ENCODE measurements around the gene COX7A1. TPM values are rescaled to one million over a fixed set of nuclear protein-coding genes. Genes with fewer than 3 reads are reported as not detected.
A peak's percentile ranks its signal among the peaks of the same experiment; 100 is the strongest.

The COX7A1 gene
- total RNA-seq, 1 experiment from 2014 or later: not detected

DNA sequence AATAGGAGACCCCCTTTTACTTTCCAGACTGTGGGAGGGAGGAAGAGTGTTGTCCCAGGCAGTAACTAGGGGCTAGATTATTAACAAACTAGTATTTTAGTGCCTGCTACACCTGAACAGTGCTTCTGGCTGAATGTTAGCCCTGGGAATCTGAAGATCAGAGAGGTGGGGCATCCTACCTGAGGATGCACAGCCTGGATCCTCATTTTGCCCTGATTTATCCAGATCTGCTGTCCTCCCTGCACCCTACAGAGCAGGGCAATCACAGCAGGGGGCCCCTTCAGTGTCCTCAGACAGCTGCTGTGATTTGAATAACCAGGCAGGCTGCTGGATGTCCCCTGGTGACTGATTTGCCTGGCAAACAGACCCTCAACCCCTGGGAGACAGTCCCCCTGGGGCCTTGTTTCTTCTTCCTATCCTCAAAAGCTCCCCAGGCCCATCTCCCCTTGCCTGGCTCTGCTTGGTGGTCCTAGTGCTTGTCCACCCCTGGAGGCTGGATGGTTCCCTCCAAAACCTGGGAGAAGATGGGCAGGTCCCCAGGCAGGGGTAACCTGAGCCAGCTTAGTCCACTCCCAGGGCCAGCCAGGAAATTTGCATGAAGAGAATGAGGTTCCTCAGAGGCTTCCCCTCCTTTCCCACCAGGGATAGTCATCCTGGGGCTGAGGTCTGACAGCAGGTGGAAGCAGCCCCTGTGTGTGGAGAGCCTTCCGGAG, 41.6 kb downstream of the COX7A1 start, which contains the start of gene OVOL3:
Gene OVOL3, plus strand, starts transcription at position 657 of the 713 bp plus-strand sequence. CDS start 60 bp downstream, outside the sequence.
- Histone ChIP-seq H3K27me3 (ENCODE audit: control insufficient read depth, insufficient read depth, low read length) (no peaks in the 10 kb centered on the region), H3K36me3 (replicated peaks; ENCODE audit: control insufficient read depth, insufficient read depth, low read length) (peaks cover 3% of the 10 kb centered on the region), H3K4me3 (ENCODE audit: insufficient read depth, low read depth, low read length) (no peak within 1 kb of the TSS)
- DNase-seq: peak; percentile 86

DNA sequence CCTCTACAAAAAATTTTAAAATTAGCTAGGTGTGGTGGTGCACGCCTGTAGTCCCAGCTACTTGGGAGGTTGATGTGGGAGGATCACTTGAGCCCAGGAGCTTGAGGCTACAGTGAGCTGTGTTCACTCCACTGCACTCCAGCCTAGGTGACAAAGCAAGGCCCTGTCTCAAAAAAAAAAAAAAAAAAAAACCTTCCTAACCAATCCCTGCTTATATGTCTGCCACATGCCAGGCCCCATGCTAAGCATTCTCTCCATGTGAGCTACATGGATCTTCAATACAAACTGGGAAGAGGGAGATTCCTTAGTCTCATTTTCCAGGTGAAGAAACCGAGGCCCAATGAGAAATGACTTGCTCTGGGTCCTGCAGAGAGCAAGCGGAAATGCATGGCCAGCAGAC, 43.6 kb downstream of the COX7A1 start:
- peaks cover 13% of the 10 kb centered on the region for H3K36me3 ChIP-seq (replicated peaks; ENCODE audit: control insufficient read depth, insufficient read depth, low read length)
- no peak for DNase-seq
- H3K27me3 ChIP-seq (ENCODE audit: control insufficient read depth, insufficient read depth, low read length): no peaks in the 10 kb centered on the region
- H3K4me3 ChIP-seq (ENCODE audit: insufficient read depth, low read depth, low read length): no peak overlapping the region

DNA sequence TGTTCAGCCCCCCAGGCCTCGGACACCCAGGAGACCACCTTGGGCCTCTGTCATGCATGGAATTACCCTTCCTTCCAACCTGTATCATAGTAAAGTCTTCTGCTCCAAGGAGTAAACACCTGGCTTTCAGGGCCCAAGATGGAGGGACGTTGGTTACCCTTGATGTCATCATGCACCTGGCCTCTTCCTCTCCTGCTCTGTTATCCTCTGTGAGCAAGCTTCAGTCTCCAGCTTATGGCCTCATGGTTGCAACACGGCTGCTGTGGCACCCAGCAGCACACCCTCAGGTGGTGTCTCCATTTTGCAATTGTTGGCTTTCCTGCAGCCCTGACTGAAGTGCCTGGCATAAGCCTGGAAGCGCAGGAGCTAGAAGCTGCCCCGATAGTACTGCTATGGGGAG, 45.3 kb downstream of the COX7A1 start:
- Histone ChIP-seq H3K27me3 (ENCODE audit: control insufficient read depth, insufficient read depth, low read length) (no peaks in the 10 kb centered on the region), H3K4me3 (ENCODE audit: insufficient read depth, low read depth, low read length) (no peak overlapping the region), H3K36me3 (replicated peaks; ENCODE audit: control insufficient read depth, insufficient read depth, low read length) (peaks cover 25% of the 10 kb centered on the region)
- no peak for DNase-seq

DNA sequence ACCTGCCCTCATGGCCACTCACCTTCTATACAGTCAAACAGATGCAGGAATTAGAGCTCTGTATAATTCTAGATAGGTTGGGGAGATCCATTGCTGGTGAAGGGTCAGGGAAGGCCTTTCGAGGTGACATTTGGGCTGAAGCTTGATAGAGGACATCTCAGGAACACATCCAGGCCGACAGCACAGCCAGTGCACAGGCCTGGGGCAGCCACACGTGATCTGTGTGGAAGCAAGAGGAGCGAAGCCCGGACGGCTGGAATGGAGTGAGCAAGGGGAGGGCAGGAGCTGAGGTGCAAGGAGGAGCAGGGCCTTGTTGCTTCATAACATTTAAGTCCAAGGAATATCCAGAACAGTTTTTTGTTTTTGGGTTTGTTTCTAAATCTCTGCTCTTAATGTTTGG, 45.8 kb downstream of the COX7A1 start:
- no peak for DNase-seq
- Histone ChIP-seq H3K27me3 (ENCODE audit: control insufficient read depth, insufficient read depth, low read length) (no peaks in the 10 kb centered on the region), H3K36me3 (replicated peaks; ENCODE audit: control insufficient read depth, insufficient read depth, low read length) (peaks cover 26% of the 10 kb centered on the region), H3K4me3 (ENCODE audit: insufficient read depth, low read depth, low read length) (no peak overlapping the region)

DNA sequence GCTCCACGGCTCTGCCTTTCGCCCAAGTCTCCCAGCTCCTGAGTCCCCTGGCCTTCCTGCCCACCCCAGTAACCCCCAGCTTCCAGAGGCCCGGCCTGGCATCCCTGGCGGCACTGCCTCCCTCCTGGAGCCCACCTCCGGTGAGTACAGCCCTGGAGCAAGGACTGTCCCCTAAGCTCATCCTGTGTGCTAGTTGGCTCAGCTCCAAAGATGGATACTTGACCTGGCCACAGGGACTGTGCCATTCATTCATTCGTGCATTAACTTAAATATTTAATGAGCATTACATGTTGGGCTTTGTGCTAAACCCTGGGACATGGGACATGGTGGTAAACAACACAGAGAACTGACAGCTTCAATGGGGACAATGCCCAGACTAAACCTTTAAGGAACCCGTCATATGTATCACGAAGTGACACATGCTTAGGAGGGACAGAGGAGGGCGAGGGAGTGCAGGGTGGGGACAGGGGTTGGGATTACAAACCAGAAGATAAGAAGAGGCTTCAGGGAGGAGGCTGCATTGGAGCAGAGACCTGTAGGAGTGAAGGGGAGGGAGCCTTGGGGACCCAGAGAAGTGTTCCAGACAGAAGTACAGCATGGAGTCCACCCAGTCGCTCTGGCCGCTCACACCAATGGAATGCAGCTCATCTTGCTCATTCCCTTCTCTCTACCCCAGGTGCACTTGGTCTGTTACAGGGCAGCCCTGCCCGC, 48.2 kb downstream of the COX7A1 start:
- Histone ChIP-seq H3K36me3 (replicated peaks; ENCODE audit: control insufficient read depth, insufficient read depth, low read length) (peaks cover 36% of the 10 kb centered on the region), H3K4me3 (ENCODE audit: insufficient read depth, low read depth, low read length) (no peak overlapping the region), H3K27me3 (ENCODE audit: control insufficient read depth, insufficient read depth, low read length) (no peaks in the 10 kb centered on the region)
- DNase-seq: no peak

DNA sequence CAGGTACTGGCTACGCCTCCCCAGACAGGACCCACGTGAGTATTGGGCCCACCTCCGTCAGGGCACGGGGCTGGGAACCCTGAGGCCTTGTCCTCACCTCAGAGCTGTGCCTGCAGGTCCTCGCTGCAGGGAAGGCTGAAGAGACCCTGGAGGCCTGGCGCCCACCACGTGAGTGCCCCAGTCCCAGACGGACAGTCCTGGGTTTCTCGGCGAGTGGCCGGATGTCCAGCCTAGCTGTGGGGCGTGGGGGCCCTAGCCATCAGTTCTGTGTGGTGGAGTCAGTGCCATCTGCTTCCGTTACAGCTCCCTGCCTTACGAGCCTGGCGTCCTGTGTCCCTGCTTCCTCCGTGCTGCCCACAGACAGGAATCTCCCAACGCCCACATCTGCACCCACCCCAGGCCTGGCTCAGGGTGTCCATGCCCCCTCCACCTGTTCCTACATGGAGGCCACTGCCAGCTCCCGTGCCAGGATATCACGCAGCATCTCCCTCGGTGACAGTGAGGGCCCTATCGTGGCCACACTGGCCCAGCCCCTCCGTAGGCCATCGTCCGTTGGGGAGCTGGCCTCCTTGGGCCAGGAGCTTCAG, 49.1 kb downstream of the COX7A1 start:
- Histone ChIP-seq H3K36me3 (replicated peaks; ENCODE audit: control insufficient read depth, insufficient read depth, low read length) (peaks cover 39% of the 10 kb centered on the region), H3K27me3 (ENCODE audit: control insufficient read depth, insufficient read depth, low read length) (no peaks in the 10 kb centered on the region), H3K4me3 (ENCODE audit: insufficient read depth, low read depth, low read length) (no peak overlapping the region)
- no peak for DNase-seq

DNA sequence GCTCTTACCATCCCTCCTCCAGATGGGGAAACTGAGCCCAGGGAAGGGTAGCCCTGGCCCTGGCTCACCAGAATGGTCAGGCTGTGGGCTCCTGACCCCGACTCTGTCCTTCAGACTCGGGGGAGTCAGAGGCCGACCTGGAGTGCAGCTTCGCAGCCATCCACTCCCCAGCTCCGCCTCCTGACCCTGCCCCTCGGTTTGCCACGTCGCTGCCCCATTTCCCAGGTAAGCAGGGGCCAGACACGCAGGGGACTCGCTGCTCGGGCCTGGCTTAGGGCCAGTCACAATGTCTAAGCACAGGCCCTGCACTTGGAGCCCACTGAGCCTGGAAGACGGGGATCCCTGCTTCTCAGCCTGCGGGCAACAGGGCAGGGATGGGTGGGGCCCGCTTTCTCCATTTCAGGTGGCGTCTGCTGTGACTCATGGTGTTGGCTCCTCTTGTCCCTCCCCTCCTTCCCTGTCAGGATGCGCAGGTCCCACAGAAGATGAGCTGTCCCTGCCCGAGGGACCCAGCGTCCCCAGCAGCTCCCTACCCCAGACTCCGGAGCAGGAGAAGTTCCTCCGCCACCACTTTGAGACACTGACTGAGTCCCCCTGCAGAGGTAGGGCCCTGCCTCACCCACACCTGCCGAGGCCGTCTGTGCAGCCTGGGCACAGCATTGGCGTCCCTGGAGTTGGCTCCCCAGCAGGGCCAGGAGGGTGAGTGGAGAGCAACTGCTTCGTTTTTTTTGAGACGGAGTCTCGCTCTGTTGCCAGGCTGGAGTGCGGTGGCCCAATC, 50.5 kb downstream of the COX7A1 start:
- H3K36me3 ChIP-seq (replicated peaks; ENCODE audit: control insufficient read depth, insufficient read depth, low read length): peaks cover 43% of the 10 kb centered on the region
- no peak overlapping the region for H3K4me3 ChIP-seq (ENCODE audit: insufficient read depth, low read depth, low read length)
- no peaks in the 10 kb centered on the region for H3K27me3 ChIP-seq (ENCODE audit: control insufficient read depth, insufficient read depth, low read length)
- DNase-seq: no peak

Other genes starting within 250 kb of the COX7A1 start
- 2.4 and 2.8 TPM in 2 replicates for gene HCST, start 249.9 kb downstream of the COX7A1 start, total RNA-seq (2014; rRNA removed; shearing (Covaris generic))
- not detected in 2 replicates for gene TYROBP, start 244.2 kb downstream of the COX7A1 start, total RNA-seq (2014; rRNA removed; shearing (Covaris generic))
- 9.9 and 13.4 TPM in 2 replicates for gene LRFN3, start 216.1 kb downstream of the COX7A1 start, total RNA-seq (2014; rRNA removed; shearing (Covaris generic))
- 32.9 and 41.9 TPM in 2 replicates for gene SDHAF1, start 157.3 kb downstream of the COX7A1 start, total RNA-seq (2014; rRNA removed; shearing (Covaris generic))
- gene SYNE4, start 143.6 kb downstream of the COX7A1 start, total RNA-seq (2014; rRNA removed; shearing (Covaris generic)): 14.4 and 27.0 TPM in 2 replicates
- gene ALKBH6, start 138.2 kb downstream of the COX7A1 start, total RNA-seq (2014; rRNA removed; shearing (Covaris generic)): 21.9 and 25.5 TPM in 2 replicates
- gene CLIP3, start 119.6 kb downstream of the COX7A1 start, total RNA-seq (2014; rRNA removed; shearing (Covaris generic)): 1.5 and 8.0 TPM in 2 replicates
- gene THAP8, start 98.2 kb downstream of the COX7A1 start, total RNA-seq (2014; rRNA removed; shearing (Covaris generic)): 2.9 and 5.4 TPM in 2 replicates
- 27.0 and 35.1 TPM in 2 replicates for gene WDR62, start 97.5 kb downstream of the COX7A1 start, total RNA-seq (2014; rRNA removed; shearing (Covaris generic))
- gene OVOL3, start 41.3 kb downstream of the COX7A1 start, total RNA-seq (2014; rRNA removed; shearing (Covaris generic)): not detected in 2 replicates
- gene POLR2I, start 37.6 kb downstream of the COX7A1 start, total RNA-seq (2014; rRNA removed; shearing (Covaris generic)): 121 and 129 TPM in 2 replicates
- 179 and 202 TPM in 2 replicates for gene TBCB, start 37.0 kb downstream of the COX7A1 start, total RNA-seq (2014; rRNA removed; shearing (Covaris generic))
- gene CAPNS1, start 12.4 kb downstream of the COX7A1 start, total RNA-seq (2014; rRNA removed; shearing (Covaris generic)): 248 and 336 TPM in 2 replicates
- 2.6 and 4.4 TPM in 2 replicates for gene ZNF565, start 62.2 kb upstream of the COX7A1 start, total RNA-seq (2014; rRNA removed; shearing (Covaris generic))
- 156 and 219 TPM in 2 replicates for gene ZNF146, start 62.7 kb upstream of the COX7A1 start, total RNA-seq (2014; rRNA removed; shearing (Covaris generic))
- gene ZFP14, start 226.8 kb upstream of the COX7A1 start, total RNA-seq (2014; rRNA removed; shearing (Covaris generic)): 4.2 and 5.7 TPM in 2 replicates